Cardiac fibroblast (primary cell): Measurements from ENCODE around the gene CORIN.

Source experiments
- DNase-seq, 2 donors: peaks; one replicate each; pipeline versions ENCODE4 v3.0.0 to v3.0.0-alpha.2; 2010; ENCODE audit warnings: low read depth in 2 of 2
- H3K4me3 ChIP-seq, 2 donors: replicated peaks in 1 of 2; 1 replicate in 1 of 2; 2 replicates in 1 of 2; pipeline ENCODE4 v1.5.1; 2011; ENCODE audit warnings: low read depth in 2 of 2, low read length in 2 of 2, mild to moderate bottlenecking in 2 of 2, moderate library complexity in 1 of 2
- CTCF ChIP-seq: IDR thresholded peaks from one replicate; pipeline ENCODE4 v1.5.1; 2011; ENCODE audit warnings: low read depth, mild to moderate bottlenecking, low read length, inconsistent platforms

CORIN gene

GRCh38 chr4:47804598-47804997 is 33.3 kb downstream of the CORIN start:
- DNase-seq: no peak
- H3K4me3 ChIP-seq: no peak overlapping the region
- TF ChIP-seq CTCF: no peak

GRCh38 chr4:47801481-47802002 is 36.3 kb downstream of the CORIN start:
- TF ChIP-seq CTCF: no peak
- H3K4me3 ChIP-seq: no peak overlapping the region

GRCh38 chr4:47798165-47798564 is 39.7 kb downstream of the CORIN start:
- no peak overlapping the region for H3K4me3 ChIP-seq
- DNase-seq: no peak
- no peak for TF ChIP-seq CTCF

More at GRCh38 chr4:47801481-47802002, 36.3 kb downstream of the CORIN start:
- no peak for DNase-seq

- no peak for TF ChIP-seq CTCF
- H3K4me3 ChIP-seq: no peak overlapping the region
- no peak for DNase-seq
These were observed 45.9 kb downstream of the CORIN start for GRCh38 chr4:47791965-47792364.

GRCh38 chr4:47790105-47790504 is 47.8 kb downstream of the CORIN start:
- no peak for TF ChIP-seq CTCF
- H3K4me3 ChIP-seq: no peak overlapping the region
- DNase-seq: no peak

- DNase-seq: no peak
- no peak overlapping the region for H3K4me3 ChIP-seq
- TF ChIP-seq CTCF: no peak
These were observed 49.7 kb downstream of the CORIN start for GRCh38 chr4:47788126-47788525.

- DNase-seq: no peak
- H3K4me3 ChIP-seq: no peak overlapping the region
- TF ChIP-seq CTCF: no peak
These were observed 50.9 kb downstream of the CORIN start for GRCh38 chr4:47786958-47787370.
